Karpas-422 (cell line): ENCODE data around the gene TRMT44. TPM values are rescaled to one million over a fixed set of nuclear protein-coding genes. Genes with fewer than 3 reads are reported as not detected.

ENCODE experiments used
- DNase-seq: peaks from one replicate; pipeline ENCODE4 v3.0.0-alpha.2; 2015
- H2AFZ ChIP-seq: fragments of 200-600 bp; sonication (generic); 2 replicates; pipeline ENCODE4 v1.6.1; 2014; ENCODE audit warnings: antibody characterized with exemption, low read length, mixed read lengths
- H3K27ac ChIP-seq: fragments of 200-600 bp; sonication (generic); 2 replicates; pipeline ENCODE4 v1.5.1; 2014; ENCODE audit warnings: mild to moderate bottlenecking, low read length, moderate library complexity
- H3K27me3 ChIP-seq: fragments of 200-600 bp; sonication (generic); 2 replicates; pipeline ENCODE4 v1.6.1; 2014; ENCODE audit warnings: low read length, mixed read lengths
- H3K36me3 ChIP-seq: fragments of 200-600 bp; sonication (generic); 2 replicates; pipeline ENCODE4 v1.6.1; 2014; ENCODE audit warnings: low read length, mixed read lengths; ENCODE audit not compliant: insufficient read depth
- H3K4me1 ChIP-seq: fragments of 200-600 bp; sonication (generic); 2 replicates; pipeline ENCODE4 v1.6.1; 2014; ENCODE audit warnings: mild to moderate bottlenecking, low read length, mixed read lengths
- H3K4me2 ChIP-seq: fragments of 200-600 bp; sonication (generic); 2 replicates; pipeline ENCODE4 v1.6.1; 2014; ENCODE audit warnings: low read length, low read depth, mild to moderate bottlenecking; ENCODE audit not compliant: poor library complexity, severe bottlenecking
- H3K4me3 ChIP-seq: fragments of 200-600 bp; sonication (generic); 2 replicates; pipeline ENCODE4 v1.5.1; 2014; ENCODE audit warnings: mild to moderate bottlenecking, antibody characterized with exemption, low read length, mixed read lengths
- H3K79me2 ChIP-seq: fragments of 200-600 bp; sonication (generic); 2 replicates; pipeline ENCODE4 v1.6.1; 2014; ENCODE audit warnings: mild to moderate bottlenecking, low read length, mixed read lengths
- H3K9ac ChIP-seq: fragments of 200-600 bp; sonication (generic); 2 replicates; pipeline ENCODE4 v1.6.0; 2014; ENCODE audit warnings: low read length
- H3K9me2 ChIP-seq: fragments of 200-600 bp; sonication (generic), shearing (Covaris generic); replicated peaks from 2 replicates; pipeline ENCODE4 v1.6.0; 2014; ENCODE audit warnings: mild to moderate bottlenecking, low read length, moderate library complexity; ENCODE audit not compliant: insufficient read depth
- H3K9me3 ChIP-seq: fragments of 300-700, 200-600 bp; sonication (generic); 2 replicates; pipeline ENCODE4 v1.6.1; 2014; ENCODE audit warnings: low read length, mixed read lengths
- H4K20me1 ChIP-seq: fragments of 200-600 bp; sonication (generic); 2 replicates; pipeline ENCODE4 v1.6.1; 2014; ENCODE audit warnings: mild to moderate bottlenecking, antibody characterized with exemption, low read length, low read depth; ENCODE audit not compliant: insufficient read depth
- total RNA-seq: library from RNA; depleted of rRNA; stranded (reverse); fragments of >200 nt; shearing (Covaris generic); gene quantifications from 2 replicates; pipeline ENCODE4 v1.2.3, GENCODE V29; 2014; ENCODE audit warnings: low replicate concordance

TRMT44 gene
- total RNA-seq, 1 experiment from 2014 or later: 14.1 TPM

- DNase-seq: no peak
- no peaks in the 10 kb centered on the region for H3K9me2 ChIP-seq
- H3K9me3 ChIP-seq: no peaks in the 10 kb centered on the region
- peaks cover 4% of the 10 kb centered on the region; the same call in 1 of the 2 replicates for H3K4me1 ChIP-seq
- H3K9ac ChIP-seq: no peak overlapping the region
- no peaks in the 10 kb centered on the region for H3K36me3 ChIP-seq
- H3K4me3 ChIP-seq: no peak overlapping the region
- 0 out of 2 replicates have a peak, but pooled peaks cover 4% of the 10 kb centered on the region for H4K20me1 ChIP-seq
- H3K27me3 ChIP-seq: no peaks in the 10 kb centered on the region
- no peak overlapping the region for H3K4me2 ChIP-seq
- no peak overlapping the region for H3K27ac ChIP-seq
- H3K79me2 ChIP-seq: no peaks in the 10 kb centered on the region
- H2AFZ ChIP-seq: no peak overlapping the region
Measured at GRCh38 chr4:8410066-8410625, 30.4 kb upstream of the TRMT44 start.

DNA sequence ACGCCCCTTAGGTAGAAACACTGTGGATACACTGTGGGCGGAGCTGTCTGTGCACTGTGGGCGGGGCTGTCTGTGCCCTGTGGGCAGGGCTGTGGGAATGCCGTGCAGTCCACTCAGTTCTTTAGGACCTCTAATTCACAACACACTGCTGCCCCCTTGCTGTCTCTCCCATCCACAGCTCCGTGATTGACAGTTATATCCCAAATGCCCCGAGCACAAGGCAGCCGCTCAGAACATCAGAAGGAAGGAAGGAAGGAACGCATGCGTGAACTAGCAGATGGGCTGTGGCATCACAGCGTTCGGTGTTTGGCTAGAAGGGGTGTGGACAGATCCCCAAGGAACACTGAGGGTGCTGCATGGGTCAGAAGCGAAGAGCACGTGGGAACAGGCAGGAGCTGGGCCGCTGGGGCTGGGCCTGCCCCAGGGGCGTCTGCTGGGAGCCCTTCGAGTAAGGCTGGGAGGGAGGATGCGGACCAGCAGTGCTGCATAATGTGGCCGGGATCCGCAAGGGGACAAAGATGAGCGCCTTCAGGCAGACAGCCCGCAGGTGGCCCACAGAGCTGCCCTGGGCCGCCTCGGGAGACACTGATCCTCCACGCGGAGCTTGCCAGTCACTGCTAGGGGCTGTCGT lies 29.8 kb upstream of the TRMT44 start:
- Histone ChIP-seq H3K9me3 (no peaks in the 10 kb centered on the region), H3K36me3 (no peaks in the 10 kb centered on the region), H4K20me1 (0 out of 2 replicates have a peak, but pooled peaks cover 4% of the 10 kb centered on the region), H3K4me2 (no peak overlapping the region), H3K27ac (no peak overlapping the region), H3K79me2 (no peaks in the 10 kb centered on the region), H3K4me1 (peaks cover 4% of the 10 kb centered on the region; the same call in 1 of the 2 replicates), H3K4me3 (no peak overlapping the region), H3K9ac (no peak overlapping the region), H3K27me3 (no peaks in the 10 kb centered on the region), H2AFZ (no peak overlapping the region), H3K9me2 (no peaks in the 10 kb centered on the region)
- no peak for DNase-seq

- Histone ChIP-seq H3K4me1 (peaks cover 4% of the 10 kb centered on the region; the same call in 1 of the 2 replicates), H3K27me3 (no peaks in the 10 kb centered on the region), H2AFZ (no peak overlapping the region), H4K20me1 (0 out of 2 replicates have a peak, but pooled peaks cover 4% of the 10 kb centered on the region), H3K36me3 (no peaks in the 10 kb centered on the region), H3K4me3 (no peak overlapping the region), H3K27ac (no peak overlapping the region), H3K9ac (no peak overlapping the region), H3K9me3 (no peaks in the 10 kb centered on the region), H3K9me2 (no peaks in the 10 kb centered on the region), H3K79me2 (no peaks in the 10 kb centered on the region), H3K4me2 (no peak overlapping the region)
- no peak for DNase-seq
Measured at GRCh38 chr4:8411351-8412180, 29.0 kb upstream of the TRMT44 start.

DNA sequence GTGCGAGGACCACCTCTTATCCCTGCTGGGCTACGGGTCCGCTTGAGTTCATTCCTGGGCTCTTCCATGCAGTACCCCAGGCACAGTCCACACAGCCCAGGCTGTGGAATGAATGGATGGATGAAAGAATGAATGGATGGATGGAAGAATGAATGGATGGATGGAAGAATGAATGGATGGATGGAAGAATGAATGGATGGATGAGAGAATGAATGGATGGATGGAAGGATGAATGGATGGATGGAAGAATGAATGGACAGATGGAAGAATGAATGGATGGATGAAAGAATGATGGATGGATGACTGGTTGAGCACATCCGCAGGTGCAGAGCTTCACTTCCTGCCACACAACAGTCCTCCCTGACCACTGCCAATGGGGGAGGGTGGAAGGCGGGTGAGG lies 28.3 kb upstream of the TRMT44 start:
- Histone ChIP-seq H3K9ac (no peak overlapping the region), H3K36me3 (no peaks in the 10 kb centered on the region), H3K9me2 (no peaks in the 10 kb centered on the region)

GRCh38 chr4:8414377-8414776 lies 26.2 kb upstream of the TRMT44 start:
- no peak overlapping the region for H2AFZ ChIP-seq
- H3K4me2 ChIP-seq: no peak overlapping the region
- no peaks in the 10 kb centered on the region for H3K36me3 ChIP-seq
- H3K9me2 ChIP-seq: no peaks in the 10 kb centered on the region
- H3K27me3 ChIP-seq: no peaks in the 10 kb centered on the region
- DNase-seq: no peak
- H4K20me1 ChIP-seq: peaks cover 4% of the 10 kb centered on the region; the same call in 1 of the 2 replicates
- peaks cover 4% of the 10 kb centered on the region; the same call in 1 of the 2 replicates for H3K4me1 ChIP-seq
- H3K27ac ChIP-seq: no peak overlapping the region
- H3K9ac ChIP-seq: no peak overlapping the region
- H3K79me2 ChIP-seq: no peaks in the 10 kb centered on the region
- H3K4me3 ChIP-seq: no peak overlapping the region
- no peaks in the 10 kb centered on the region for H3K9me3 ChIP-seq

More for the DNA sequence above, 28.3 kb upstream of the TRMT44 start:
- no peak for DNase-seq
- no peaks in the 10 kb centered on the region for H3K9me3 ChIP-seq
- H3K27ac ChIP-seq: no peak overlapping the region
- H3K4me3 ChIP-seq: no peak overlapping the region
- H2AFZ ChIP-seq: no peak overlapping the region
- no peak overlapping the region for H3K4me2 ChIP-seq
- no peaks in the 10 kb centered on the region for H3K79me2 ChIP-seq
- peaks cover 4% of the 10 kb centered on the region; the same call in 1 of the 2 replicates for H4K20me1 ChIP-seq
- peaks cover 4% of the 10 kb centered on the region; the same call in 1 of the 2 replicates for H3K4me1 ChIP-seq
- no peaks in the 10 kb centered on the region for H3K27me3 ChIP-seq

- Histone ChIP-seq H3K27ac (no peak overlapping the region), H3K4me2 (no peak overlapping the region), H3K9me2 (no peaks in the 10 kb centered on the region), H3K9me3 (no peaks in the 10 kb centered on the region), H3K9ac (no peak overlapping the region), H2AFZ (no peak overlapping the region), H3K27me3 (no peaks in the 10 kb centered on the region), H4K20me1 (no peaks in the 10 kb centered on the region; the same call in 1 of the 2 replicates), H3K79me2 (no peaks in the 10 kb centered on the region), H3K36me3 (no peaks in the 10 kb centered on the region), H3K4me1 (no peaks in the 10 kb centered on the region), H3K4me3 (no peak overlapping the region)
- DNase-seq: no peak
Measured at GRCh38 chr4:8417071-8417614, 23.4 kb upstream of the TRMT44 start.

- Histone ChIP-seq H3K36me3 (no peaks in the 10 kb centered on the region), H3K27ac (no peak overlapping the region), H4K20me1 (no peaks in the 10 kb centered on the region; the same call in 1 of the 2 replicates), H2AFZ (no peak overlapping the region), H3K27me3 (no peaks in the 10 kb centered on the region), H3K9ac (no peak overlapping the region), H3K4me3 (no peak overlapping the region), H3K79me2 (no peaks in the 10 kb centered on the region), H3K9me2 (no peaks in the 10 kb centered on the region), H3K9me3 (no peaks in the 10 kb centered on the region), H3K4me1 (no peaks in the 10 kb centered on the region), H3K4me2 (no peak overlapping the region)
- no peak for DNase-seq
Measured at GRCh38 chr4:8419222-8420041, 21.1 kb upstream of the TRMT44 start.
